ENCODE measurements around the gene ABCC8. TPM values are rescaled to one million over a fixed set of nuclear protein-coding genes. Genes with fewer than 3 reads are reported as not detected.

ABCC8 gene
- total RNA-seq, 3 donors from 2014 or later = 3.8 to 10.8 (median 10.5) TPM

GRCh38 chr11:17400048-17400775 lies 76.4 kb downstream of the ABCC8 start:
- Histone ChIP-seq H3K27me3 (no peaks in the 10 kb centered on the region), H3K27ac (no peak overlapping the region), H3K36me3 (no peaks in the 10 kb centered on the region), H3K9me3 (no peaks in the 10 kb centered on the region), H3K4me3 (no peak overlapping the region), H3K4me1 (peaks cover 2% of the 10 kb centered on the region in 2 donors)
- intact Hi-C loops (cut with DNase I; ENCODE audit: low total_unique reads) = no loop called here
- DNase-seq (ENCODE audit: low spot score in 2 of 2) = no peak
- TF ChIP-seq POLR2A (IDR thresholded peaks at IDR 0.05) = no peak
- TF ChIP-seq POLR2AphosphoS5 (IDR thresholded peaks at IDR 0.05) = no peak
- TF ChIP-seq CTCF (IDR thresholded peaks at IDR 0.05) = no peak

- H3K9me3 ChIP-seq = no peaks in the 10 kb centered on the region
- H3K4me3 ChIP-seq = no peak overlapping the region
- DNase-seq (ENCODE audit: low spot score in 2 of 2) = no peak
- TF ChIP-seq CTCF (IDR thresholded peaks at IDR 0.05) = no peak
- TF ChIP-seq POLR2A (IDR thresholded peaks at IDR 0.05) = no peak
- TF ChIP-seq POLR2AphosphoS5 (IDR thresholded peaks at IDR 0.05) = no peak
- no peaks in the 10 kb centered on the region for H3K4me1 ChIP-seq
- H3K27ac ChIP-seq = no peak overlapping the region
- no peaks in the 10 kb centered on the region for H3K27me3 ChIP-seq
- intact Hi-C loops (cut with DNase I; ENCODE audit: low total_unique reads) = no loop called here
- H3K36me3 ChIP-seq = no peaks in the 10 kb centered on the region
Measured at GRCh38 chr11:17399236-17399635, 77.4 kb downstream of the ABCC8 start.

- H3K9me3 ChIP-seq = no peaks in the 10 kb centered on the region
- no peaks in the 10 kb centered on the region for H3K36me3 ChIP-seq
- no peak overlapping the region for H3K27ac ChIP-seq
- intact Hi-C loops (cut with DNase I; ENCODE audit: low total_unique reads) = no loop called here
- no peak for DNase-seq (ENCODE audit: low spot score in 2 of 2)
- TF ChIP-seq POLR2A (IDR thresholded peaks at IDR 0.05) (no peak), CTCF (IDR thresholded peaks at IDR 0.05) (no peak), POLR2AphosphoS5 (IDR thresholded peaks at IDR 0.05) (no peak)
- H3K27me3 ChIP-seq = no peaks in the 10 kb centered on the region
- no peaks in the 10 kb centered on the region for H3K4me1 ChIP-seq
- no peak overlapping the region for H3K4me3 ChIP-seq
Measured at GRCh38 chr11:17397311-17398002, 79.2 kb downstream of the ABCC8 start.

- Histone ChIP-seq H3K27ac (no peak overlapping the region), H3K4me3 (no peak overlapping the region), H3K9me3 (no peaks in the 10 kb centered on the region), H3K27me3 (no peaks in the 10 kb centered on the region), H3K36me3 (no peaks in the 10 kb centered on the region), H3K4me1 (no peaks in the 10 kb centered on the region)
- intact Hi-C loops (cut with DNase I; ENCODE audit: low total_unique reads) = no loop called here
- DNase-seq (ENCODE audit: low spot score in 2 of 2) = no peak
- no peak for TF ChIP-seq POLR2AphosphoS5 (IDR thresholded peaks at IDR 0.05)
- TF ChIP-seq POLR2A (IDR thresholded peaks at IDR 0.05) = no peak
- TF ChIP-seq CTCF (IDR thresholded peaks at IDR 0.05) = no peak
Measured at GRCh38 chr11:17396598-17397310, 79.9 kb downstream of the ABCC8 start.

- DNase-seq (ENCODE audit: low spot score in 2 of 2) = no peak
- H3K36me3 ChIP-seq = no peaks in the 10 kb centered on the region
- H3K27me3 ChIP-seq = no peaks in the 10 kb centered on the region
- intact Hi-C loops (cut with DNase I; ENCODE audit: low total_unique reads) = no loop called here
- no peak overlapping the region for H3K27ac ChIP-seq
- H3K4me1 ChIP-seq = no peaks in the 10 kb centered on the region
- H3K9me3 ChIP-seq = no peaks in the 10 kb centered on the region
- TF ChIP-seq POLR2AphosphoS5 (IDR thresholded peaks at IDR 0.05) = no peak
- TF ChIP-seq POLR2A (IDR thresholded peaks at IDR 0.05) = no peak
- no peak for TF ChIP-seq CTCF (IDR thresholded peaks at IDR 0.05)
- no peak overlapping the region for H3K4me3 ChIP-seq
Measured at GRCh38 chr11:17395978-17396377, 80.7 kb downstream of the ABCC8 start.
